Stomach smooth muscle (tissue), 2 donors: Measurements from ENCODE around the gene GARIN1A.
"Not testable (repeated sequence)": the region's sequence is repeated elsewhere in the genome, so short reads cannot be mapped to it uniquely, and the experiment has no call there.

Experiments used
- H3K27ac ChIP-seq: one replicate; pipeline ENCODE4 v1.7.0; 2013; ENCODE audit warnings: mild to moderate bottlenecking, low read length, inconsistent platforms
- H3K27me3 ChIP-seq, 2 donors: one replicate each; pipeline ENCODE4 v1.7.0; 2013; ENCODE audit warnings: low read length in 2 of 2; ENCODE audit not compliant: insufficient read depth in 2 of 2, control insufficient read depth in 1 of 2
- H3K36me3 ChIP-seq, 2 donors: one replicate each; pipeline ENCODE4 v1.7.0; 2013; ENCODE audit warnings: low read length in 2 of 2; ENCODE audit not compliant: control insufficient read depth in 2 of 2, insufficient read depth in 2 of 2
- H3K4me1 ChIP-seq: one replicate; pipeline ENCODE4 v1.7.0; 2013; ENCODE audit warnings: low read length; ENCODE audit not compliant: control insufficient read depth, insufficient read depth
- H3K4me3 ChIP-seq, 2 donors: one replicate each; pipeline ENCODE4 v1.7.0; 2013; ENCODE audit warnings: low read length in 2 of 2
- H3K9ac ChIP-seq, 2 donors: one replicate each; pipeline ENCODE4 v1.7.0; 2013; ENCODE audit warnings: low read length in 2 of 2, mild to moderate bottlenecking in 1 of 2
- H3K9me3 ChIP-seq, 2 donors: one replicate each; pipeline ENCODE4 v1.7.0; 2013; ENCODE audit warnings: low read length in 2 of 2; ENCODE audit not compliant: control insufficient read depth in 2 of 2
- donor health status: healthy.
- donor health status: Pancreatic carcinoma.

The GARIN1A gene

GRCh38 chr7:128660596-128660995 is 11.5 kb upstream of the GARIN1A start:
- Histone ChIP-seq H3K9me3 (no peaks in the 10 kb centered on the region), H3K4me3 (no peak overlapping the region), H3K27me3 (no peaks in the 10 kb centered on the region), H3K4me1 (no peaks in the 10 kb centered on the region), H3K9ac (no peak overlapping the region), H3K27ac (no peak overlapping the region), H3K36me3 (no peaks in the 10 kb centered on the region)

DNA sequence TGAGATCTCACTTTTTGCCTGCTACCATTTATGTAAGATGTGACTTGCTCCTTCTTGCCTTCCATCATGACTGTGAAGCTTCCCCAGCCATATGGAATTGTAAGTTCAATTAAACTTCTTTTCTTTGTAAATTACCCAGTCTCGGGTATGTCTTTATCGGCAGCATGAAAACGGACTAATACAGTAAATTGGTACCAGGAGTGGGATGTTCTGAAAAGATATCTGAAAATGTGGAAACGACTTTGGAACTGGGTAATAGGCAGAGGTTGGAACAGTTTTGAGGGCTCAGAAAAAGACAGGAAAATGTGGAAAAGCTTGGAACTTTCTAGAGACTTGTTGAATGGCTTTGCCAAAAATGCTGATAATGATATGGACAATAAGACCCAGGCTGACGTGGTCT is 10.6 kb upstream of the GARIN1A start:
- Histone ChIP-seq H3K27me3 (no peaks in the 10 kb centered on the region), H3K9me3 (no peaks in the 10 kb centered on the region), H3K9ac (no peak overlapping the region), H3K4me3 (no peak overlapping the region), H3K36me3 (no peaks in the 10 kb centered on the region), H3K27ac (no peak overlapping the region), H3K4me1 (no peaks in the 10 kb centered on the region)

- H3K27me3 ChIP-seq, result no peaks in the 10 kb centered on the region
- H3K4me1 ChIP-seq, result no peaks in the 10 kb centered on the region
- H3K36me3 ChIP-seq, result no peaks in the 10 kb centered on the region
- H3K9me3 ChIP-seq, result no peaks in the 10 kb centered on the region
- no peak overlapping the region for H3K27ac ChIP-seq
- no peak overlapping the region for H3K4me3 ChIP-seq
- no peak overlapping the region for H3K9ac ChIP-seq
Observed at GRCh38 chr7:128662091-128662490, 10.0 kb upstream of the GARIN1A start.

- not testable (repeated sequence) for H3K27ac ChIP-seq, H3K9ac ChIP-seq, H3K4me3 ChIP-seq, H3K4me1 ChIP-seq, H3K27me3 ChIP-seq, H3K36me3 ChIP-seq, H3K9me3 ChIP-seq
Observed at GRCh38 chr7:128663223-128663622, 8.9 kb upstream of the GARIN1A start.

- Histone ChIP-seq H3K4me3 (no peak overlapping the region), H3K9me3 (no peaks in the 10 kb centered on the region), H3K36me3 (no peaks in the 10 kb centered on the region), H3K27ac (no peak overlapping the region), H3K4me1 (no peaks in the 10 kb centered on the region), H3K9ac (no peak overlapping the region), H3K27me3 (no peaks in the 10 kb centered on the region)
Observed at GRCh38 chr7:128665057-128665456, 7.0 kb upstream of the GARIN1A start.

DNA sequence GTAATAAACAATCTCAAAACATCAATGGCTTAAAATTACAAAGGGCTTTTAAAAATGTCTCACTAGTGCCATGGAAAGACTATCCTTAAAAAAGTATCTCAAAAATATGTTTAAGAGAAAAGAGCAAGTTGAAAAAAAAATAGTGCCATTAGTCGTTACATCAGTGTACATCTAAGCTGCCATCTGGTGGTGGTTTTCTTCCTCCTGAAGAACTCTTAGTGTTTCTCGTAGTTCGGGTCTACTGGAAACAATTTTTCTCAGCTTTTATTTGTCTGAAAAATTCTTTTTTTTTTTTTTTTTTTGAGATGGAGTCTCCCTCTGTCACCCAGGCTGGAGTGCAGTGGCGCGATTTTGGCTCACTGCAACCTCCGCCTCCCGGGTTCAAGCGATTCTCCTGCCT is 5.9 kb upstream of the GARIN1A start:
- Histone ChIP-seq H3K27me3 (no peaks in the 10 kb centered on the region), H3K9ac (no peak overlapping the region), H3K4me3 (no peak overlapping the region), H3K9me3 (no peaks in the 10 kb centered on the region), H3K4me1 (no peaks in the 10 kb centered on the region), H3K27ac (no peak overlapping the region), H3K36me3 (no peaks in the 10 kb centered on the region)

DNA sequence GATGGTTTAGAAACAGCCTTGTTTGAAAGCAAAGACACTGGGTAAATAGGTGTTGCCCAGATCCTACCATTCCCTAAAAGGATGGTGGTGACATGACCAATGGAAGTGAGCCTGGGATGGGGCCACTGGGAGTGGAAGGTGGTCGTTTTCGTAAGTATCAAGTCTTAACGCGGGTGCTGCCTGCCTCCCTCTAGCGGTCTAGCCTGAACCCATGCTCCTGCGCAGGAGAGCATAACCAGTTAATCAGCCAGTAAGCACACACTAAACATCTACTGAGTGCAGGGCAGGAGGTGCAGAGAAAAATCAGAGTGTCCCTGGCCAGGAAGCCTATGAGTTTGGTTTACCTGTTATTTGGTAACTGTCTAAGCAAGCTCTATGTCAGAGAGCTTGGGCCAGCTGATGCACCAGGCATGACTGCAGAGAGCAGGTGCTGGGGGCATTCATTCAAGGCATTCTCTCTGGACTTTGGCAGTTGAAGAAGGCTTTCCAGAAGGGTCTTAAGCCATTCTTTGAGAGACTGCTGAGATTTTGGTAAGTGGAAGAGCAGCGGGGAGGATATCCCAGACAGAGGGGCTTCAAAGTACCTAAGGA is 930 bp downstream of the GARIN1A start:
- H3K27ac ChIP-seq, result no peak overlapping the region
- H3K9ac ChIP-seq, result no peak overlapping the region
- no peaks in the 10 kb centered on the region for H3K27me3 ChIP-seq
- H3K4me1 ChIP-seq, result peaks cover 8% of the 10 kb centered on the region
- H3K4me3 ChIP-seq, result peak overlapping the region in 1 of 2 donors; percentile 29
- H3K9me3 ChIP-seq, result no peaks in the 10 kb centered on the region
- H3K36me3 ChIP-seq, result no peaks in the 10 kb centered on the region

DNA sequence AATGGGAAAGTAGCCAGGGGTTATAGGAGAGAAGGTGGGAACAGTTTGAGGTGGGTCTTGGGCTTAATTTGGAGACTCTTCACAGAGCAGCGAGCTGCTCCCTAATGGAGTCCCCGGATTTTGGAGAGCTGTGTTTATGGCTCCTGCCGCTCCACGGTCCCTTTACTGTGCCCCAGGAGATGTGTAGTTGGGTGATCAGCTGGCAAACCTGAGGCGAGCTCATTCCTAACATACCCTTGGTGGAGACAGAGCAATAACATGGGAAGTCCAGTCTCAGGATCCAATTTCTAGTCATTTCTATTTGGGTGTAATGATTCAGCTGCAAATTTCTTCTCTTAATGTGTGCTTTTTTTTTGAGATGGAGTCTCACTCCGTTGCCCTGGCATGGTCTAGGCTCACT is 1.5 kb downstream of the GARIN1A start:
- Histone ChIP-seq H3K36me3 (no peaks in the 10 kb centered on the region), H3K9me3 (no peaks in the 10 kb centered on the region), H3K4me1 (peaks cover 8% of the 10 kb centered on the region), H3K4me3 (no peak overlapping the region), H3K9ac (no peak overlapping the region), H3K27ac (no peak overlapping the region), H3K27me3 (no peaks in the 10 kb centered on the region)

DNA sequence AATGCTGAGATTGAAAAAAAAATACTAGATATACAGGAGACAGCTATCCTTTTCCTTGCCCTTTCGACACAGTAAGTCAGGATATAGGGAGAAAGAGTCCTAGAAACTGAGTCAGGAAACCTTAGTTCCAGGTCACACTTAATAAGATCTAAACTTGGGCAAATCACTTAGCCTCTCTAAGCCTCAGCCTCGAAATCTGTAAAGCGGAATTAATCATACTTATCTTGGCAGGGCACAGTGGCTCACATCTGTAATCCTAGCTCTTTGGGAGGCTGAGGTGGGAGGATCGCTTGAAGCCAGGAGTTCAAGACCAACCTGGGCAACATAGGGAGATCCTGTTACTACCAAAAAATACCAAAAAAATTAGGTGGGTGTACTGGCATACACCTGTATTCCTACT is 4.6 kb downstream of the GARIN1A start:
- Histone ChIP-seq H3K27ac (no peak overlapping the region), H3K9me3 (no peaks in the 10 kb centered on the region), H3K27me3 (no peaks in the 10 kb centered on the region), H3K4me1 (peaks cover 8% of the 10 kb centered on the region), H3K4me3 (no peak overlapping the region), H3K36me3 (no peaks in the 10 kb centered on the region), H3K9ac (no peak overlapping the region)

DNA sequence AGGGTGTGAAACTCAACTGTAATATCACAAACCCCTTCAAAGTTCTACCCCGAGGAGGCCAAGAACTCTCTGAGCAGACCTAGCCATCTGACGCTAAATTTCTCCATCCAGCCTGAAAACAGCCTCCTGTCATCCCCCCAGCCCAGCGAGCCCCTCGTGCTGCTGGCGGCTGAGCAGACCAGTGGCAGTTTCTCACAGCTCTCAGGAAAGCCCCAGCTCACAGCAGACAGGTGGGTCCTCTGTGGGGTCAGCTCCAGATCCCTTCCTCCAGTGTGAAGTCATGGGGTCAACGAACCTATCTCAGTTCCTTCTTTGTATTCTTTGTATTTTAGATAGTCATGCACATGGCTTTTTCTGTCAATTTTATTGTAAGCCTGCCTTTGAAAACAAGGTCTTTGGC is 7.8 kb downstream of the GARIN1A start:
- Histone ChIP-seq H3K4me1 (no peaks in the 10 kb centered on the region), H3K27me3 (no peaks in the 10 kb centered on the region), H3K4me3 (no peak overlapping the region), H3K9me3 (no peaks in the 10 kb centered on the region), H3K27ac (no peak overlapping the region), H3K9ac (no peak overlapping the region), H3K36me3 (peaks cover 2% of the 10 kb centered on the region in 2 donors)

GRCh38 chr7:128681794-128682537 is 9.9 kb downstream of the GARIN1A start:
- no peak overlapping the region for H3K27ac ChIP-seq
- no peaks in the 10 kb centered on the region for H3K27me3 ChIP-seq
- H3K4me1 ChIP-seq, result no peaks in the 10 kb centered on the region
- no peak overlapping the region for H3K9ac ChIP-seq
- H3K9me3 ChIP-seq, result no peaks in the 10 kb centered on the region
- peaks cover 2% of the 10 kb centered on the region in 2 donors for H3K36me3 ChIP-seq
- no peak overlapping the region for H3K4me3 ChIP-seq
